ENCODE measurements around the gene CREBBP.

CREBBP gene

DNA sequence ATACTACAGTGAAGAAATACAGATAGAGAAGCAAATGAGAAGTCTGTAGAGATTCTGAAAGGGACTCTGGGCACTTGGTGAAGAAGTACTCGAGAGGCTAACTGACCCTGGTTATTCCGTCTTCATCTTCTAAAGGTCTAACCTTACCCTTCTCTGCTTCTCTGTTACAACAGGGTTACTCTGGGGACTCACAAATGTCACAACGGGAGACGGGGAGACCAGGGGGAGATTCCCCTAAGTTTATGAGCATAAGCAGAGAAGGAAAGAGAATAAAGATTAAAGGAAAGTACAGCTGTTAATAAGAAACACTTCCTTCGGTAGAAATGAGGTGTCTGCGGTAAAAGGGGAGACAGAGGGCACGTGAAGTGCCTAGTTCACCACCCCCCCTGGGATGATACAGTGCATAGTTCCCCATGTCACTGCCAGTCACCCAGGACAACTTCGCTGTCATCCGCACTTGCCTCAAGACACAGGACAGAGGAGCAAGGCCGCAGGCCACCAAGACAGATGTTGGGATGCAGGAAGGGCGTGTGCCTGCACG is 88.0 kb downstream of the CREBBP start:
- TF ChIP-seq, protein P1, sequence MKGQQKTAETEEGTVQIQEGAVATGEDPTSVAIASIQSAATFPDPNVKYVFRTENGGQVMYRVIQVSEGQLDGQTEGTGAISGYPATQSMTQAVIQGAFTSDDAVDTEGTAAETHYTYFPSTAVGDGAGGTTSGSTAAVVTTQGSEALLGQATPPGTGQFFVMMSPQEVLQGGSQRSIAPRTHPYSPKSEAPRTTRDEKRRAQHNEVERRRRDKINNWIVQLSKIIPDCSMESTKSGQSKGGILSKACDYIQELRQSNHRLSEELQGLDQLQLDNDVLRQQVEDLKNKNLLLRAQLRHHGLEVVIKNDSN (IDR thresholded peaks at IDR 0.05): no peak
- no peak for TF ChIP-seq EP300 (IDR thresholded peaks at IDR 0.05; ENCODE audit: borderline replicate concordance)
- no peak for TF ChIP-seq CEBPB (IDR thresholded peaks at IDR 0.05)
- TF ChIP-seq FOXM1 (IDR thresholded peaks at IDR 0.05; ENCODE audit: borderline replicate concordance, low read depth): no peak
- no peak for TF ChIP-seq RAD21 (IDR thresholded peaks at IDR 0.05; ENCODE audit: low read depth)
- TF ChIP-seq ZBTB7A (IDR thresholded peaks at IDR 0.05; ENCODE audit: low read depth): no peak
- no peak for TF ChIP-seq YY1 (IDR thresholded peaks at IDR 0.05; ENCODE audit: low read depth)
- no peak for TF ChIP-seq TCF12 (IDR thresholded peaks at IDR 0.05; ENCODE audit: low read depth)
- no peak for TF ChIP-seq NFIC (IDR thresholded peaks at IDR 0.05)
- TF ChIP-seq EGR1 (IDR thresholded peaks at IDR 0.05): no peak
- TF ChIP-seq, protein P2, sequence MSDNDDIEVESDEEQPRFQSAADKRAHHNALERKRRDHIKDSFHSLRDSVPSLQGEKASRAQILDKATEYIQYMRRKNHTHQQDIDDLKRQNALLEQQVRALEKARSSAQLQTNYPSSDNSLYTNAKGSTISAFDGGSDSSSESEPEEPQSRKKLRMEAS (IDR thresholded peaks at IDR 0.05): no peak
- no peak for TF ChIP-seq CREB1 (IDR thresholded peaks at IDR 0.05; ENCODE audit: low read depth)
- TF ChIP-seq TAF1 (IDR thresholded peaks at IDR 0.05; ENCODE audit: low read depth): no peak
- TF ChIP-seq REST (IDR thresholded peaks at IDR 0.05; ENCODE audit: low read depth): no peak
- TF ChIP-seq TEAD4 (IDR thresholded peaks at IDR 0.05): no peak

GRCh38 chr16:3791701-3792100 is 88.8 kb downstream of the CREBBP start:
- TF ChIP-seq TEAD4 (IDR thresholded peaks at IDR 0.05) (no peak), CEBPB (IDR thresholded peaks at IDR 0.05) (no peak), EGR1 (IDR thresholded peaks at IDR 0.05) (no peak), TCF12 (IDR thresholded peaks at IDR 0.05; ENCODE audit: low read depth) (no peak), RAD21 (IDR thresholded peaks at IDR 0.05; ENCODE audit: low read depth) (no peak), EP300 (IDR thresholded peaks at IDR 0.05; ENCODE audit: borderline replicate concordance) (no peak), TAF1 (IDR thresholded peaks at IDR 0.05; ENCODE audit: low read depth) (no peak), ZBTB7A (IDR thresholded peaks at IDR 0.05; ENCODE audit: low read depth) (no peak), REST (IDR thresholded peaks at IDR 0.05; ENCODE audit: low read depth) (no peak), CREB1 (IDR thresholded peaks at IDR 0.05; ENCODE audit: low read depth) (no peak), FOXM1 (IDR thresholded peaks at IDR 0.05; ENCODE audit: borderline replicate concordance, low read depth) (no peak), NFIC (IDR thresholded peaks at IDR 0.05) (no peak), YY1 (IDR thresholded peaks at IDR 0.05; ENCODE audit: low read depth) (no peak)
- TF ChIP-seq, protein P1 (IDR thresholded peaks at IDR 0.05): no peak
- TF ChIP-seq, protein P2 (IDR thresholded peaks at IDR 0.05): no peak

GRCh38 chr16:3789375-3790099 is 91.0 kb downstream of the CREBBP start:
- TF ChIP-seq TCF12 (IDR thresholded peaks at IDR 0.05; ENCODE audit: low read depth) (no peak), TAF1 (IDR thresholded peaks at IDR 0.05; ENCODE audit: low read depth) (no peak), CEBPB (IDR thresholded peaks at IDR 0.05) (no peak), YY1 (IDR thresholded peaks at IDR 0.05; ENCODE audit: low read depth) (no peak), EP300 (IDR thresholded peaks at IDR 0.05; ENCODE audit: borderline replicate concordance) (no peak), FOXM1 (IDR thresholded peaks at IDR 0.05; ENCODE audit: borderline replicate concordance, low read depth) (no peak), REST (IDR thresholded peaks at IDR 0.05; ENCODE audit: low read depth) (no peak), CREB1 (IDR thresholded peaks at IDR 0.05; ENCODE audit: low read depth) (no peak), TEAD4 (IDR thresholded peaks at IDR 0.05) (no peak), ZBTB7A (IDR thresholded peaks at IDR 0.05; ENCODE audit: low read depth) (no peak)
- TF ChIP-seq, protein P2 (IDR thresholded peaks at IDR 0.05): no peak

Measured in Ishikawa (cell line).